Omental fat pad (tissue), 4 donors: ENCODE data around the gene IKZF4. TPM values are rescaled to one million over a fixed set of nuclear protein-coding genes. Genes with fewer than 3 reads are reported as not detected.

Experiments
- ATAC-seq: fragments of 150-250 bp; one replicate; pipeline ENCODE4 v1.9.1; 2016; ENCODE audit warnings: mild to moderate bottlenecking, moderate library complexity; ENCODE audit not compliant: low FRiP score
- DNase-seq: peaks from one replicate; pipeline ENCODE4 v3.0.0-alpha.2; 2019; ENCODE audit warnings: low spot score
- total RNA-seq, 4 donors: library from RNA; depleted of rRNA; stranded (reverse); fragments of >200 nt; gene quantifications; one replicate each; pipeline ENCODE4 v1.1.0, GENCODE V29; 2016
- TF ChIP-seq, protein P1 (sequence below), 3 donors: fragments of 450-650 bp; IDR thresholded peaks; one replicate each; pipeline ENCODE4 v1.5.1; 2016 to 2017; ENCODE audit warnings: antibody characterized with exemption in 3 of 3, mild to moderate bottlenecking in 3 of 3, moderate library complexity in 2 of 3

The IKZF4 gene
- total RNA-seq = 10 to 100 TPM in 1 of 4 donors, 1 to 10 TPM in 3; 4.4 to 10.3 (median 6.6) TPM

DNA sequence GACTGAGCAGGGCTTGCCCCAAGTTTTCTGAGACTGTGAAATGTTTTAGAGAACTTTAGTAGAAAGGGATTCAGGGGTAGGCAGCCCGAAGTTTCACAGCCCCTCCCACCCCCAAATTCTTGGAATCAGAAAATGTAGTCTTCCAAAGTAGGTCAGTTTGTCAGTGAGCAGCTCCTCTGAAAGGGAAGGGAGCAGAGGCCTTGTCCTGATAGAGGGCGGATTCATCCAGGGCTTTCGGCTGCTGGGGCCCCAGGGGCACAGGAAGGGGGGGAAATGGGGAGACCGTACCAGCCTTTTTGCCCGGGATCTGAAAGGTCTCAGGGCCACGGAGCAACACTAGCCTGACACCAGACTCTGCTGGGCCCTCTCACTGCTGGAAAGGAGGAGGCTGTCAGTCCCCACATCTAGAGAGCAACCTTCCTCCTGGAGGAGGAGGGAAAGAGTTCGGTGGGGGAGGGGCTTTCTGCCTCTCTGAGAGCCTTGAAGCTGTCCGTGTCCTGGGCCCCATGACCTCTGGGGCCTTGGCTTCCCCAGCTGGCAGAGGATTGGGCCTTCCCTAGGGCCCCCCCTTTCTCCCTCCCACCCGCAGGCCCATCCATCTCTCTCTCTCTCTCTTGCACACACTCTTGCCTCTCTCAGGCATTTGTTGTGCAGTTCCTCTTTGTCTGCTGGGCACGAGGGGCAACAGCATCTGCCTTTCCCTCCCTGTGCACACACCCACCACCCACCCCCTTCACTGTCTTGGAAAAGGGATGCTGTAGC is at the start of gene IKZF4:
TSS of gene IKZF4 (plus strand) at position 621 of the 762 bp plus-strand sequence. CDS start 451 bp downstream, outside the sequence.
- TF ChIP-seq, protein P1, sequence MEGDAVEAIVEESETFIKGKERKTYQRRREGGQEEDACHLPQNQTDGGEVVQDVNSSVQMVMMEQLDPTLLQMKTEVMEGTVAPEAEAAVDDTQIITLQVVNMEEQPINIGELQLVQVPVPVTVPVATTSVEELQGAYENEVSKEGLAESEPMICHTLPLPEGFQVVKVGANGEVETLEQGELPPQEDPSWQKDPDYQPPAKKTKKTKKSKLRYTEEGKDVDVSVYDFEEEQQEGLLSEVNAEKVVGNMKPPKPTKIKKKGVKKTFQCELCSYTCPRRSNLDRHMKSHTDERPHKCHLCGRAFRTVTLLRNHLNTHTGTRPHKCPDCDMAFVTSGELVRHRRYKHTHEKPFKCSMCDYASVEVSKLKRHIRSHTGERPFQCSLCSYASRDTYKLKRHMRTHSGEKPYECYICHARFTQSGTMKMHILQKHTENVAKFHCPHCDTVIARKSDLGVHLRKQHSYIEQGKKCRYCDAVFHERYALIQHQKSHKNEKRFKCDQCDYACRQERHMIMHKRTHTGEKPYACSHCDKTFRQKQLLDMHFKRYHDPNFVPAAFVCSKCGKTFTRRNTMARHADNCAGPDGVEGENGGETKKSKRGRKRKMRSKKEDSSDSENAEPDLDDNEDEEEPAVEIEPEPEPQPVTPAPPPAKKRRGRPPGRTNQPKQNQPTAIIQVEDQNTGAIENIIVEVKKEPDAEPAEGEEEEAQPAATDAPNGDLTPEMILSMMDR (IDR thresholded peaks at IDR 0.05) = no peak
- ATAC-seq (peak; percentile 59), DNase-seq (no peak)

DNA sequence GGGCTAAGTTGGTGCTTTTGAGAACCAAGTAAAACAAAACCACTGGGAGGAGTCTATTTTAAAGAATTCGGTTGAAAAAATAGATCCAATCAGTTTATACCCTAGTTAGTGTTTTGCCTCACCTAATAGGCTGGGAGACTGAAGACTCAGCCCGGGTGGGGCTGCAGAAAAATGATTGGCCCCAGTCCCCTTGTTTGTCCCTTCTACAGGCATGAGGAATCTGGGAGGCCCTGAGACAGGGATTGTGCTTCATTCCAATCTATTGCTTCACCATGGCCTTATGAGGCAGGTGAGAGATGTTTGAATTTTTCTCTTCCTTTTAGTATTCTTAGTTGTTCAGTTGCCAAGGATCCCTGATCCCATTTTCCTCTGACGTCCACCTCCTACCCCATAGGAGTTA is 48.8 kb upstream of the IKZF4 start:
- ATAC-seq = no peak
- TF ChIP-seq, protein P1 (IDR thresholded peaks at IDR 0.05) = no peak
- no peak for DNase-seq

DNA sequence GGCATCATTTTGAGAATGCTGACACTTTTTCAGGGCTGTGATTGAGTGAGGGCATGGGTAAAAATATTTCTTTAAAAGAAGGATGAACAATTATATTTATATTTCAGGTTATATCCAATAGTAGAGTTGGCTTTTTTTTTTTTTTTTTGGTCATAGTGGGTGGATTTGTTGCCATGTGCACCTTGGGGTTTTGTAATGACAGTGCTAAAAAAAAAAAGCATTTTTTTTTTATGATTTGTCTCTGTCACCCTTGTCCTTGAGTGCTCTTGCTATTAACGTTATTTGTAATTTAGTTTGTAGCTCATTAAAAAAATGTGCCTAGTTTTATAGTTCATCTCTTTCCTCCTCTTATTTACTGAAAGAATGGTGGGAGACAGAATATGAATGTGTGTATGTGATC is 48.4 kb upstream of the IKZF4 start:
- ATAC-seq (no peak), DNase-seq (no peak)
- TF ChIP-seq, protein P1 (IDR thresholded peaks at IDR 0.05) = no peak

GRCh38 chr12:55972911-55973598 is 47.8 kb upstream of the IKZF4 start:
- no peak for DNase-seq
- TF ChIP-seq, protein P1 (IDR thresholded peaks at IDR 0.05) = no peak
- ATAC-seq = no peak

- ATAC-seq (peak; percentile 97), DNase-seq (peak; percentile 89)
- TF ChIP-seq, protein P1 (IDR thresholded peaks at IDR 0.05) = no peak
These were observed 47.1 kb upstream of the IKZF4 start, which contains the start of gene RAB5B for GRCh38 chr12:55973599-55974307. RAB5B (plus strand) TSS chr12:55974078; CDS start chr12:55986961, 12,883 bp downstream.

DNA sequence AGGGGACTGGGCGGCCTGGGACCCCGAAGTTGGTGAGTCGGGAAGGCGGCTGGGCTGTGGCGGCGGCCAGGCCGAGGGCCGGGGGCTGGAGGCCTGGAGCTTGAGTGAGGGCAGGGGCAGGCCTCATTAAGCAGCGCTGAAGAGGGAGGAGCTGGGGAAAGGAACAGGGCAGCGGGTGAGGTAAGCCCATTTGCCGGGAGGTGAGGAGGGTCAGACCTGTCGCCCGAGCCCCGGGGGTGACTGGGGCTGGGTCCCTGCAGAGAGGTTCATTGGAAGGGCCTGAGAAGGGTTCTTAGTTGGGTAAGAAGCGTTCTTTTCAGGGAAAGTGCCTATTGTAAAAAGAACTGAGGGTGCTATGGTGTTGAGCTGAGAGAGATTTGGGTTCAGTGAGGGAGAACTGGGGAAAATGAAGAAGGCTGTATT is 46.5 kb upstream of the IKZF4 start:
- TF ChIP-seq, protein P1 (IDR thresholded peaks at IDR 0.05) = no peak
- DNase-seq (no peak), ATAC-seq (peak; percentile 26)
